Hematopoietic multipotent progenitor cell treated with erythropoietin and hydrocortisone succinate and interleukin-3 and kit ligand, for 6 days (in vitro differentiated cells): ENCODE data around the gene ARSA.

Experiments
- DNase-seq: peaks from one replicate; pipeline ENCODE4 v3.0.0-alpha.2; 2015

ARSA gene

DNA sequence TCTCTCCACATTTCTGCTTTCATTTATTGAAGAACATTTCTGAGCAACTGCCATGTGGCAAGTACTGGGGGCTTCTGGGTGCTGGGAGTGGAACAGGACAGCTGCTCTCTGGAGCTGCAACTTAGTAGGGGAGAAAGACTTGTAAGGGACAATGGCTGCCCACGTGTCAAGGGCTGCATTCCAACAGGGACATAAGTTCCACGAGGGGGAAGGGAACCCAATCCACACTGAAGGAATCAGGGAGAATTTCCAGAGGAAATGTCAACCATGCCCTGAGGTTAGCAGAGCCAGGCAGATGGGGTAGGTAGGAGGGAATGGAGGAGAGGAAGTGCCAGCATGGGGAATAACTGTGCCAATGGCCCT is 25.6 kb downstream of the ARSA start:
- DNase-seq = no peak

DNA sequence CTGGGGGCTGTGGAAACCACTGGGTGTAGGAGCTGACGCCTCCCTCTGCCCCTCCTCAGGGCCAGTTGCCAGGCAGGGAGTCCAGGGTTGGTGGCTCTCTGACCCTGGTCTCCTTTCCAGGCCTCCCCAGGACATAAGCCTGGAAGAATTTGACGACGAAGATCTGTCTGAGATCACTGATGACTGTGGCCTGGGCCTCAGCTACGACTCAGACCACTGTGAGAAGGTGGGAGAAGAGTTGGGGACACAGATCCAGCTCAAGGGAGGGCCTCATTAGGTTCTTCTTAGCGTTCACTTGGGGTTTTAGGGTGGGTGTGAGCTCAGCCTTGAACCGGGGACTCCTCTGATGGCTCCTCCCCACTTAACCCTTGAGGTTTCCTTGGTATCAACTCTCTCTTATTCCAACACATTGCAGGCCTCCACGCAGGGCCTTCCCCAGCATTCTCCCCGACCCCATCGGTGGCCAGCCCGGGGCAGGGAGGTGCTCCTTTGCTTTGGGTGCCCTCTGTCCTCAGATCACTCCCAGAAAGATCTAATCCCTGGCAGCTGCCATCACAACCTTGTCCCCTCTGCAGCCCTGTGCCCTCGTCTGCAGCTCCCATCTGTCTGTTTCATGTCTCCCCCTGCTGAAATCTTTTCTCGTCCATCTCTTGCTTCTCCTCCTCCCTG is 26.1 kb downstream of the ARSA start:
- no peak for DNase-seq

- DNase-seq = no peak
These were observed 26.8 kb downstream of the ARSA start for GRCh38 chr22:50600967-50601668.

GRCh38 chr22:50600538-50600937 is 27.4 kb downstream of the ARSA start, which contains the start of gene MAPK8IP2:
TSS of gene MAPK8IP2 (plus strand) at chr22:50600793. CDS start at chr22:50600819, 26 bp downstream.
- no peak for DNase-seq

GRCh38 chr22:50599816-50600455 is 28.0 kb downstream of the ARSA start:
- DNase-seq = peak; percentile 70

DNA sequence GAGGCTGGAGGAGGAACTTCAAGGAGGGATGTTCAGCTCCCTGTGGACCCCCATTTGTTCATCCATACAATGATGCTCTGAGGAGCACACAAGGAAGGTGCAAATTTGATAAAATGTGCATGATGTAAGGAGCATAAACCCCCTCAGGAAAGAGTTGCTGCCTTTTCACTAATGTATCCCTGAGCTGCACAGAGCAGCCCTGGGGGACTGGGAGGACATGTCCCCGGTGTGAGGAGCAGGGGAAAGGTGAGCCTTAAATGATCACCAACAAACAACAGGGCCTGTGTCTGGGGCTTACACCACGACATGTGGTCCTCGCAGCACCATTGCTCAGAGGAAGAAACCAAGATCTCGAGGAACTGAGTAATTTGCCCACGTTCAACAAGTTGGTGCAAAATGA is 30.9 kb downstream of the ARSA start:
- no peak for DNase-seq

DNA sequence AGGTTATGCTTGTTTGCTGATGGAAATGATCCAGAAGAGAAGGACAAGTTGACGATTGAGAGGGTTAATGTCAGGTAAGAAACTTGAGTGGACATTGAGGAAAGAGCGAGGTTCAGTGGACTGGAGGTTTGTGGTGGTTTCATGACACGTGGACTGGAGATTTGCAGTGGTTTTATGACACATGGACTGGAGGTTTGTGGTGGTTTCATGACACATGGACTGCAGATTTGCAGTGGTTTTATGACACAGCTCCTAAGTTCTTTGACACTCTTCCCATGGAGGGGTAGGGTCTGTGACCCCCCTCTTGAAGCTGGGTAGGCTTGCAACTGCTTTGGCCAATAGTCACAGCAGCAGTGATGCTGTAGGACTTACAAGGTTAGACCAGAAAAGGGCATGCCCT is 32.8 kb downstream of the ARSA start:
- DNase-seq = no peak

DNA sequence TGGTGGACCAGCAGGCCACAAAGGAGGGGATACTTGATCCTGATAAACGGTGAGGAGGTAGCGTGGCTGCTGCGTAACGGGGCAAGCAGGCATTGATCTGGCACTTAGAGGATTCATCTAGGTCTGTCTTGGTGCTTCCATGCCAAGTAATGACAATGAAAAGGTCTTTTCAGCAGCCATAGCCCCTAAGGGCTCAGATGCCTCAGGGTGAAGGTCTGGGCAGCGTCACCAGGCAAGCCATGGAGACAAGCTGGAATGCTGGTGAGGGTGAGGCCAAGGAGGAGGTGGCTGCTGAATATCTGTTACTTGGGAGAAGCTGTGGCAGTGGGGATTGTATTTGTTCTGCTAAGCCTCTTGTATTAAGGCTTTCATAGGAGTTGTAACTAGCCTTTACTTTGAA is 40.5 kb downstream of the ARSA start:
- no peak for DNase-seq

GRCh38 chr22:50586416-50586815 is 41.5 kb downstream of the ARSA start:
- DNase-seq = no peak

GRCh38 chr22:50585781-50586180 is 42.2 kb downstream of the ARSA start:
- no peak for DNase-seq

GRCh38 chr22:50585238-50585637 is 42.7 kb downstream of the ARSA start:
- DNase-seq = no peak

GRCh38 chr22:50584106-50585096 is 43.6 kb downstream of the ARSA start:
- DNase-seq = no peak

GRCh38 chr22:50583294-50583861 is 44.6 kb downstream of the ARSA start:
- DNase-seq = no peak

GRCh38 chr22:50582493-50583293 is 45.3 kb downstream of the ARSA start, which contains the start of gene CHKB:
TSS of gene CHKB (minus strand) at chr22:50582849. CDS start at chr22:50582781, 68 bp downstream.
- DNase-seq = peak; percentile 99

GRCh38 chr22:50581950-50582492 is 45.9 kb downstream of the ARSA start:
- peak; percentile 51 for DNase-seq

DNA sequence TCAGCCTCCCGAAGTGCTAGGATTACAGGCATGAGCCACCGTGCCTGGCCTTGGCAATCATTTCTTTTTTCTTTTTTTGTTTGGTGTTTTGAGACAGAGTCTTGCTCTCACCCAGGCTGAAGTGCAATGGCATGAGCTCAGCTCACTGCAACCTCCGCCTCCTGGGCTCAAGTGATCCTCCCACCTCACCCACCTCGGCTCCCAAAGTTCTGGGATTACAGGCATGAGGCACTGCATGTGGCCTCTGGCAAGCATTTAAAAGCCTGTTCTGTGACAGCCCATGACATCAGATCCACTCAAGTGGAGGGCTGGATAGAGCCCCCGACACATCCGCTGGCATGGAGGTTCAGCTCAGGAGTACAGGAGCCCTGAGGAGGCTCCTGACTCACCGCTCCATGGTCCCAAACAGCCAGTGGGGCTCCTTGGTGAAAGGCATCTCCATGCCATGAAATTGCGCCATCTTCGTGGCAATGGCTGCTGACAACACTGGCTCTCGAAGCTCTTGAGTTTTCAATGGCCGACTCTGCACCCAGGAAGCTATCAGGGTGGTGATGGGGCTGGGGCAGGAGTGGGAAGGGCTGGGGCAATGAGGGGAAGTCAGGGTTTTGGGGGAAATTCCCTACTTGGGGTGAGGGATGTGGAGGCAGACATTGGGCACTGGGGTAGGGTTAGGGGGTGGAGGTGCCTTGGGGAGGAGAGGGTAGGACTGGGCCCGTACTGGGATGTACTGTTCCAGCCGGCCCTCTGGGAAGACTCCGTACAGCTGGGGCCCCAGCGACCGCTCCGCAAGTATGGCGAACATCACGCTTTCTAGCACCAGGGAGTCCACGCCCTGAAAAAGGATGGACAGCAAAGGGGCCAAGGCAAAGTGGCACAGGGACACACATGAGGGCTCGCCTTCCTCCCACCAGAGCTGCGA is 46.7 kb downstream of the ARSA start:
- no peak for DNase-seq

- DNase-seq = no peak
These were observed 48.2 kb downstream of the ARSA start for GRCh38 chr22:50579752-50580151.

GRCh38 chr22:50578776-50579310 is 49.1 kb downstream of the ARSA start:
- no peak for DNase-seq

DNA sequence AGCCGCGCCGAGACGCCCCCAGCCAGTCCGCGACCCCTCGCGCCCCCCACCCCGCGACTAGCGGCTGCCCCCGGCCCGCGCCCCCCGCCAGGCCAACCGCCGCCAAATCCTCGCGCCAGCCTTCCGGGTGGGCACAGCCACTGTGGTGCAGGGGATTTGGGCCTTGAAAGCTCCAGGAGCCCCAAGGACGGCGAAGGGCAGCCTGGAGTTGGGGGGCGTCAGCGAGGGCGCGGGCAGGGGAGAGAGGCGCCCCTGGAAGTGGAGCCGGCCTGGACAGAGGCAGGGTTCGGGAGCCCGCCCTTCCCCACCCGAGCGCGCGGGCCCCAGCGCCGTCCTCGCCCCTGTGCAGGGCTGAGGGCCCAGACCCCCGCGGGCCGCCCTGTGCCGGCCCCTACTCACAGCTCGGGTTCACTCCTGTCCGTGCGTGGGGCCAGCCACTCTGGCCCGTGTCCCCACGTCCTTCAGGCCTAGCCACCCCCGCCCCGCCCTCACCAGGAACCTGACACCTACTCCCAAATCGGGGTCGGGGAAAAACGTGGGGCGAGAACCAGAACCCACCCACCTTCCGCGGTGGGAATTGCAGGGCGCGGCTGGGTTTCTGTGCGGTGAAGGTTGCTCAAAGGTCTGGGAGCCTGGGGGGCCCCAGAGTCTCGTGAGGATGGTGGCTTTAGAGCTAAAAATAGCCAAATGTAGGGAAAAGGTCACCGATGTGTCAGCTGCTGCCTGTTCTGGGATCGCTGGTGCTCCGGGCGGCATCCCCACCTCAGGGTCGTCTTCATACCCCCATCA is 49.8 kb downstream of the ARSA start, which contains the start of gene CPT1B:
Gene CPT1B, minus strand, starts transcription at position 441 of the 789 bp plus-strand sequence. CDS start 512 bp downstream, outside the sequence.
- DNase-seq = no peak
